ENCODE data around the gene P2RY11. TPM values are rescaled to one million over a fixed set of nuclear protein-coding genes. Genes with fewer than 3 reads are reported as not detected.

Gene P2RY11
- total and polyA plus RNA-seq, 2 of the 4 experiments (the other 2 are of a cell fraction), result 0.54 to 4.5 TPM

DNA sequence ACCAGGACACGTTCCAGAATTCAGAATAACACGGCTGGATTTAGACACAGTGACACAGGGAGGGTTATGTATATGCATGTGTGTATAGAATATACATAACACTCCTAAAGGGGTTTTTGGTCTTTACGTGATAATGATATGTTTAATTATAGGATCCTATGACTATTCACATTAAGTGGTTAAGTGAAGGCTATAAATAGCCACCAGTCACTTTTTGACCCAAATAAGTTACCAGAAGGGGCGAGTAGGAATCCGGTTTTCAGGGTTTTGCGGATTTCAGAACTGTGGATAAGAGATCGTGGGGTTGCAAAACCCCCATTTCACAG lies 15.9 kb upstream of the P2RY11 start:
- no peaks in the 10 kb centered on the region for H3K27me3 ChIP-seq (ENCODE audit: control insufficient read depth, insufficient read depth, low read length)
- in situ Hi-C loops (cut with MboI; ENCODE audit: low sequenced_read_pairs), result no loop called here
- dilution Hi-C loops (cut with HindIII; ENCODE audit: low sequenced_read_pairs, unreplicated experiment), result no loop called here
- H4K91ac ChIP-seq (ENCODE audit: insufficient read depth, low read depth, low read length), result no peak overlapping the region
- intact Hi-C loops (cut with micrococcal nuclease), result loop anchor here (5.0 kb wide), 1 partner anchor 163 kb away; no protein-coding TSS in a partner anchor
- no peak overlapping the region for H2AK5ac ChIP-seq (ENCODE audit: low read depth, low read length)
- H3K4me1 ChIP-seq (ENCODE audit: control insufficient read depth, insufficient read depth, low read length), result peaks cover 4% of the 10 kb centered on the region
- no peak overlapping the region for H3K56ac ChIP-seq (ENCODE audit: extremely low read depth, insufficient read depth, low read length)
- WGBS, 2 experiments (ENCODE audit: extremely low coverage in 2 of 2, insufficient read length in 1 of 2), result 50% methylated on average over 1 of the region's 7 CpGs; no CpG with 5 or more reads in 1 of the 2 experiments
- H3K79me1 ChIP-seq (ENCODE audit: low read depth in 1 of 2, low read length in 2 of 2), result no peaks in the 10 kb centered on the region
- peak overlapping the region; percentile 18; the same call in 1 of the 2 replicates for H3K4me3 ChIP-seq (ENCODE audit: insufficient read depth, low read depth, low read length)
- CTCF ChIA-PET, result interaction anchor here (1.1 kb wide), 1 partner anchor 165 kb away, joined by 3 read pairs; no protein-coding TSS in a partner anchor
- peak overlapping the region; percentile 80 for H3K4me2 ChIP-seq (ENCODE audit: low read depth, low read length)
- H2BK120ac ChIP-seq (ENCODE audit: low read depth, low read length), result no peak overlapping the region
- peaks cover 17% of the 10 kb centered on the region; the same call in 1 of the 2 replicates for H3K36me3 ChIP-seq (ENCODE audit: control insufficient read depth, insufficient read depth, low read length)
- ATAC-seq (ENCODE audit: low read depth), result no peak
- H3K9ac ChIP-seq (ENCODE audit: low read depth, low read length), result no peak overlapping the region
- peak overlapping the region; percentile 2; the same call in 1 of the 2 replicates for H3K27ac ChIP-seq (ENCODE audit: insufficient read depth, low read length)
- no peak for TF ChIP-seq MAFK (IDR thresholded peaks at IDR 0.05; ENCODE audit: low read depth, low read length)
- no peak for TF ChIP-seq FOS (IDR thresholded peaks at IDR 0.05; ENCODE audit: low read depth, low read length)
- TF ChIP-seq RAD21 (IDR thresholded peaks at IDR 0.05; ENCODE audit: low read length), result no peak
- TF ChIP-seq SMC3 (IDR thresholded peaks at IDR 0.05; ENCODE audit: low read depth, low read length), result no peak
- H2BK20ac ChIP-seq (ENCODE audit: low read depth, low read length), result no peak overlapping the region
- no peaks in the 10 kb centered on the region for H3K9me3 ChIP-seq (ENCODE audit: control insufficient read depth, insufficient read depth, low read length)
- no peak for DNase-seq
- peak overlapping the region in 1 of 2 experiments; percentile 43; a peak in 1 of 4 replicates for H4K8ac ChIP-seq (ENCODE audit: low read depth in 2 of 2, low read length in 2 of 2)
- no peak overlapping the region for H2BK15ac ChIP-seq (ENCODE audit: low read depth, low read length)
- peak overlapping the region; percentile 14 for H2BK5ac ChIP-seq (ENCODE audit: low read depth, low read length, poor library complexity, severe bottlenecking)
- peak overlapping the region; percentile 87 for H2AFZ ChIP-seq (replicated peaks; ENCODE audit: low read length, poor library complexity)
- no peak overlapping the region for H3K18ac ChIP-seq (ENCODE audit: low read depth, low read length)
- no peak overlapping the region for H3K4ac ChIP-seq (ENCODE audit: low read depth, low read length)
- no peak overlapping the region for H3K14ac ChIP-seq (replicated peaks; ENCODE audit: low read depth, low read length)
- no peak overlapping the region for H4K5ac ChIP-seq (ENCODE audit: low read depth, low read length)
- no peaks in the 10 kb centered on the region for H3K9me1 ChIP-seq (ENCODE audit: insufficient read depth, low read length)
- no peak overlapping the region for H3K23ac ChIP-seq (ENCODE audit: low read depth, low read length)
- no peaks in the 10 kb centered on the region for H4K20me1 ChIP-seq (ENCODE audit: insufficient read depth, low read length)
- POLR2A ChIA-PET (ENCODE audit: unreplicated experiment), result interaction anchor here (0.7 to 1.0 kb wide), 2 partner anchors 95 to 109 kb away, joined by 3 read pairs; no protein-coding TSS in a partner anchor
- BruUV-seq (replicated peaks), result no TSS peak
- H2AK9ac ChIP-seq (replicated peaks; ENCODE audit: low read depth, low read length, poor library complexity), result peak overlapping the region; percentile 74

Measured in IMR-90 (cell line).